Activated CD4-positive, alpha-beta T cell treated with anti-CD3 and anti-CD28 coated beads for 24 hours (primary cell): ENCODE data around the gene PMVK.
"Not testable (repeated sequence)": the region's sequence is repeated elsewhere in the genome, so short reads cannot be mapped to it uniquely, and the experiment has no call there.

Experiments
- DNase-seq, 2 donors: peaks; one replicate each; pipeline ENCODE4 v3.0.0-alpha.2; 2020; ENCODE audit warnings: low read depth in 2 of 2

The PMVK gene

DNA sequence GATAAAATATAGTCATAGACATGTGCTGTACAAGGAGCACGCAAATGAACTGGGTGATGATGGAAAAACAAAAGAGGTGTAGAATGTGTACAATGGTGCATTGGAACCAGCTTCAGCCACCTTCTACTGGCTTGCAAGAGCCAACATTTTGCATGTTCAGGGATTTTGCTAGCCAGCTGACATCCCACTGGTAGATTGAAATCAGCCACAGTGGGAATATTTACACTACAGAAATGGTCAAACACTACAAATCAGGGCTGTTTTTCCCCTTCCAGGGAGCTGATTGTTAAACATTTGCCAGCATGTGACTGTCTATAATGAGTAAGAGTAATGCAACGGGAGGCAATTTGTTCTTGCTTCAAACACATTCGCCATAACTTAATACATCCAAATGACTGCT lies 23.2 kb downstream of the PMVK start:
- no peak for DNase-seq

DNA sequence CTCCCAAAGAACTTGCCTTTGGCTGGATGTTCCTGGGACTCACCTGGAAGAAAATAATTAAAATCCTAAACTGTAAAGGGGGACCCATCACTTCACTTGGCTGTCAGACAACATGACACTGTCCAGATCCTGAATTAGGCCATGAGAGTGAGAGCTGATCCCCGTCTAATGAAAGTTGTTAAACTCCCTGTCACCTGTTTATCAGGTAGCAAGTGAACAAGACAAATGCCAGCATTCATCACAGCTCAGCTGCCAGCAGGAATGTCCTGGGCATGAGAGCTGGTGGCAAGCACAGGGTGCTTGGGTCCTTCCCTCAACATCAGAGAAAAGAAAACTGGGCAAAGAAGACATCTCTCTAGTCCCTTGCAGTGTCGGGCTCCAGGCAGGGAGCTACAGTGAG lies 23.8 kb downstream of the PMVK start:
- no peak for DNase-seq

DNA sequence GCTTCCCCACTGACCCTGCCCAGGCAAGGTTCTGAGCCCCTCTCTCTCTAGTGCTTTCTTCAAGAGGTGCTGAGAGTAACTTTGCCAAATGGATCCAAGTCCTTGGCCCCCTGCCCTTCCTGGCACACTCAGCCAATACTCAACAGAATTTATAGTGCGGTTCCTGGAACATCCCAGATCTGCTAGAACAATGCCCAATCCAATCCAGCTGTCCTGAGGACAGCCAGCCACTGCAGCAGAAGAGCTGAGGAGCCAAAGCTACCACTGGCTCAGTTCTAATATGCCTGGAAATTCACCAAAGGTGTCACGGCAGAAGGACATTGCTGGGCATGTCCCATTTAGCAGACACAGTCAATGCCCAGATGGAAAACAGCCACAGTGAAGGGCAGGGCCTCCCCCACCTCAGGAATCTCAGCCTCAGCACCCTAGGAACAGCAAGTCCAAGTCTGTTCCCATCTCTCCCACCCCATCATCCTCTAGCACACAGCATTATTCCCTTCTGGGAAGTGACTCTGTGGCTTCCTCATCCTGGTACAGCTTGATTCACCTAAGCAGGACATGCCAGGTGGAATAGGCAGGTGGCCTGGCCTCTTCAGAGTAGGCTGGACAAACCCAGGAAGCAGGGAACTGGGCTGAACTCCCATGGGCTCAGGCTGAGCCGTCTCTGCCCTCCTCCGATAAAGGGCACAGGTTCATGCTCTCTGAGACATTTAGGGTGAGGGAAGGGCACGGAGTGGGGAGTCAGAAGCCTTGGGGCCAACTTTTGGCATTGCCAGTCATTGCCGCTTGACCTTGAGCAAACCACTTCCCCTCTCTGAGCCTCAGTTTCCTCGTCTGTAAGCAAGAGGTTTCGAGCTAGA lies 24.6 kb downstream of the PMVK start:
- DNase-seq: no peak

DNA sequence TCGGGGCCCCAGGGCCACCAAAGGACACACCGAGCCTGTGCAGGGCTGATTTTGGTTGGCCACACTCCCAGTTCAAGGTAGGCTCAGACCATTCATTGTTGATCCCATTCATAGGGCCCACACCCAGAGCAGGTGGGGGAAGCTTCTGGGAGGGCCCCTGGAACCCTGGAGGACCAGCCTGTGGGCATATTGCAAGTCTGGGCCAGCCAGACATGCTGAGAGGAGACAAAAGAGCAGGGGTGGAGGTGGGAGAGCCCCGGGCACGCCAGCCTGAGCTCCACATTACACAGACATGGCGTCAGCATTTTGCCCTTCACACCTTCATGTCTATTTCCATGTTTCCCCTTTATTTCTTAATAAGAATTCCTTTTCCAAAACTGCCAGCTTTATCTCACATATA lies 25.7 kb downstream of the PMVK start:
- no peak for DNase-seq

DNA sequence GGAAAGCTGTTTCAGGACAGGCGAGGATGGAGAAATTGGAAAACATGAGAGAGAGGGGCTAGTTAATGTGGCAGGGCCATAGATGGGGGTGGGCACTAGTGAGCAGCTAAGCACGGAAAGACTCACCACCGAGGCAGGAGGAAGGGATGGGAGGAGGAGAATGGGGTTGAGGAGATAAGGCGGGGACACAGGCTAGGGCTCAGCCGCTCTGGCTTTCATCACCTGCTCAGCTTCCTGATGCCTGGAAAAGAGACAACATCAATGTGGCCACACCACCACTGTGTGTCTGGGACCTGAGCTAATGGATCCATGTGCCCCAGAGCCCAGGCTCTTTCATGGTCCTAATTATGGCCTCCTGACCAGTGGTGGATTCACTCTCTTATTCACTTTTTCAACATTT lies 27.6 kb downstream of the PMVK start:
- DNase-seq: no peak

DNA sequence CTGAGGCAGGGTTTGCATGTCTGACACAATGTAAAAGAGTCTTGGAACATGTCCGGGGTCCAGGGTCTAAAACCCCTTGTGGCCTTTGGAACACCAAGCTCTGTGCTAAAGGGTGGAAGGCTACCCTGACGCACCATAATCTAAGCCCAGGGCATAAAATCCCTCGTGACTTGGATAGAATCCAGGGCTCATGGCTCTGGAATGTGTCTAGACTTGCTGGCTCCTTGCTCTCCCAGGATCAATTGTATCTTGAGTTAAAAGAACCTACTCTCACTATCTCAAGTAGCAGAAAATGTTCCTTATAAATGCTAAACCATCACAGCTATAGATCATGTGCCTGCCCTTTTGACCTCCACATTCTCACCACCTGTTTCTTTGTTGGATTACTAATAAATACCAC lies 28.4 kb downstream of the PMVK start:
- DNase-seq: not testable (repeated sequence)

DNA sequence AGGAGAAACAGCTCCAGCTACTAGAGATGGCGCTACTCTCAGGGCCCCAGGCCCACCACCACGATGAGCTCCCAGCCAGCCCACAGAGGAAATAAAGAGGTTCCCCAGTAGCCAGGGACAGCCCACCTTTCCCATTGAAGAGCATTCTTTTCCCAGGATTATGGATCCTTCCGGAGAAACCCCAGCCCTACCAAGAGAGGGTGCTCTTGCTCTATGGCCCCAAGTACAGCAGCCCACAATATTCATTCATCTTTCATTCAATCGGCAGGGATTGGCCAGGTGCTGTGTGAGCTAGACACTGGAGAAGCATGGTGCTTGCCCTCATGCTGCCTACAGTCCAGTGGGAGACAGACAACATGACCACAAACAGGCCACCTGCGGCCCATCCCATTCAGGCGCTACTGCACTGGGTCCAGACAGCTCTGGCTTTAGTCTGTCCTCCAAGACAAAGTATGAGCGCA lies 29.9 kb downstream of the PMVK start:
- DNase-seq: no peak

DNA sequence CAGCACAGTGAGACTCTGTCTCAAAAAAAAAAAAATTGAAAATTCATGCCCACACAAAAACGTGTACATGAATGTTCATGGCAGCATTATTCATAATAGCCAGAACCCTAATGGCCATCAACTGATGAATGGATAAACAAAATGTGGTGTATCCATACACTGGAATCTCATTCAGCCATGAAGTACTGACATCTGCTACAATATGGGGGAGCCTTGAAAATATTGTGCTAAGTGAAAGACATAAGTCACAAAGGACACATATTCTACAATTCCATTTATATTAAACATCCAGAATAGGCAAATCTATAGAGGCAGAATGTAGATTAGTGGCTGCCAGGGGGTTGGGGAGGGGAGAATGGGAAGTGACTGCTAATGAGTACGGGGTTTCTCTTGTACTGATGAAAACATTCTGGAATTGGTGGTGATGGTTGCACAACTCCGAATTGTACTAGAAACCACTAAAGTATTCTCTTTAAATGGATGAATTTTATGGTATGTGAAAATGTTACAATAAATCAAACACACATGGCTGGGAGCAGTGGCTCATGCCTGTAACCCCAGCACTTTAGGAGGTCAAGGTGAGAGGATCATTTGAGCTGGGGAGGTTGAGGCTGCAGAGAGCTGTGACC lies 33.5 kb downstream of the PMVK start:
- no peak for DNase-seq

DNA sequence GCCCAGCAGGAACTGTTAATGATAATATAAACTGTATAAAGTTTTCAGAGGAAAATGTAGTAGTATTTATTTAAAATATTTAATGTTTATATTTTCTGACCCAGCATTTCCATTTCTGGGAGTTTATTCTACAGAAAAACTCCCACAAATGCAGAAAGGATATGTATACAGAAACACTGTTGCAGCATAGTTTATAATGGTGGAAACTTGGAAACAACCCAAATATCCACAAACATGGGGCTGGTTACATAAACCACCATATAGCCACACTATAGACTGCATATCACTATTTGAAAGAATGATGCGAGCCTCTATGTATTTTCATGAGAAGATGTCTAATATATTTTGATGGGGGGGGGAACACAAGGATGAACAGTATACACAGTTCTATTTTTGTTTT lies 34.9 kb downstream of the PMVK start:
- no peak for DNase-seq

DNA sequence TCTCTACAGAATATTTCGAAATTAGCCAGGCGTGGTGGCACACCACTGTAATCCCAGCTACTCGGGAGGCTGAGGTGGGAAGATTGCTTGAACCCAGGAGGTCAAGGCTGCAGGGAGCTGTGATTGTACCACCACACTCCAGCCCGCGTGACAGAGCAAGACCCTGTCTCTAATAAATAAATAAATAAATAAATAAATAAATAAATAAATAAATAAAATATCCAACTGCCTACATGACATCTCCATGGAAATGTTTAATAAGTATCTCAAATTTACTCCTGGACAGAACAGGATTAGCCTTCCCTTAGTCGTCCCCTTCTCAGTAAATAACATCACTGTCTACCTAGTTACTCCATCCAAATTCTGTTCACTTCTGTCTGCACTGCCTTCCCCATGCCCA lies 37.5 kb downstream of the PMVK start:
- no peak for DNase-seq

DNA sequence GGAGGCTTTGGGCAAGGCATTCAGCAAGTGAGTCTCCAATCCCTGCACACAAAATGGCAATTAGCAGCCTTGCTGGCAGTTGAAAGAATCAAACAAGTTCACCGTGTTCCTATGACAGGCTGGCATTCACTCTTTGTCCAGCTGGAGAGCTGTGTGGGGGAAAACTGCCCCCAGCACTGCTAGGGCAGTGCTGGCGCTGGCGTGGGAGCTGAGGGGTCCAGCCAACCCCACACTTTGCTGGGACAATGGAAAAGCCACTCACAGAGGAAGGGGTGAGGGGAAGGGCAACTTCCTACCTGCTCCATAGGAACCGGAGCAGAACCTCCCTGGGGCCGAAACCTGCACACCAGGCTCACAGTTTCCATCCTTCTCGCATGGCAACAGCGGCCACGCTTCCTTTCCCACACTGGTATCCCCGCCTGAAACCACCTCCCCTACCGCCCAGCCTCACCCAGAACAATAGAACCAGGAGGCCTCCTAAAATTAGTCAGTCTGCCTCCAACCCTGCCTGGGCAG lies 39.7 kb downstream of the PMVK start:
- no peak for DNase-seq

DNA sequence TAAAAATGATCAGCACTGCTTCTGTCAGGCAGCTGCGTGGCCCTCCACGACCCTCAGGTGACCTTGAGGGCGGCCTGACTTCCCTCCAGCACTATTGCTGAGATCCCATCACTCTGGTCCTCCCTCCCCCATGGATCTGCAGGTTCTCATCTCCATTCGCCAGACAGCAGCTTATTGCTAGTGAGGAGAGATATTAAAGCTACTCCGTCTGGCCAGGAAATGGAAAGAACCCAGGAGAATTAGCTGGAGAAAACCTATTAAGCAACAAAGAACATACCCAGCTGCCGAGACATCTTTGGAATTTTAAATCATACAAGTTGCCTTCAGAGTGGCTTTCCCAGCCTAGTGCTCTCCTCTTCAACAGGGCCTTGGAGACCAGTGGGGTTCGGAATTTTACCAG lies 40.7 kb downstream of the PMVK start:
- DNase-seq: no peak

DNA sequence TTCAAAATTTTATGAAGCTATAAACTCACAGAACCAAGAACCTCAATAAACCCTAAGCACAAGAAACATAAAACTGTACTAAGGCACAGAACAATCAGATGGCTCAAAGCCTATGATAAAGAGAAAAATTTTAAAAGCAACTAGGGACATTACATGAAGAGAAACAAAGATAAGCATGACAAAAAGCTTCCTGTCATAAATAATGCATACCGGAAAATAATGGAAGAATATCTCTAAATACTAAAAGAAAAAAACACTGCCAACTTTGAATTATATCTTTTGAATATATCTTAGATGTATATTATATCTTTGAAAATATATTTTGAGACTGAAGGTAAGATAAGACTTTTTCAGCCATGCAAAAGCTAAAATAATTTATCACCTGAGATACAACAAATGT lies 45.1 kb downstream of the PMVK start:
- DNase-seq: no peak

DNA sequence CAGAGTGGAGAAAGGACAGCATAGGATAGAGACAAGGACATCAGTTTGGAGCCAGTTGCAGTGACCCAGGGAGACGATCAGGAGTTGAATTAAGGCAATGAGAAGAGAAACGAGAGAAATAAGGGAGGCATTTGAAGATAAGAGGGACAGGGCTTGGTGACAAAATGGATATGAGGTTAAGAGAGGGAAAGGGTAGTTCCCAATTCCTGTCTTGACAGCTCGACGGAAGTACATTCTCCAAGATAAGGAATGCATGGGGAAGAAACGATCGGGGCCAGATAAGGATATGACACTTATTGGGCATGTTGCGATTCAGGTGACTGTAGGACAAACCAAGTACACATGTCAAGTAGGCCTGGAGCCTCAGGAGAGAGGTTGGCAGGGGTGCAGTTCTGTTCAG lies 47.8 kb downstream of the PMVK start:
- no peak for DNase-seq

DNA sequence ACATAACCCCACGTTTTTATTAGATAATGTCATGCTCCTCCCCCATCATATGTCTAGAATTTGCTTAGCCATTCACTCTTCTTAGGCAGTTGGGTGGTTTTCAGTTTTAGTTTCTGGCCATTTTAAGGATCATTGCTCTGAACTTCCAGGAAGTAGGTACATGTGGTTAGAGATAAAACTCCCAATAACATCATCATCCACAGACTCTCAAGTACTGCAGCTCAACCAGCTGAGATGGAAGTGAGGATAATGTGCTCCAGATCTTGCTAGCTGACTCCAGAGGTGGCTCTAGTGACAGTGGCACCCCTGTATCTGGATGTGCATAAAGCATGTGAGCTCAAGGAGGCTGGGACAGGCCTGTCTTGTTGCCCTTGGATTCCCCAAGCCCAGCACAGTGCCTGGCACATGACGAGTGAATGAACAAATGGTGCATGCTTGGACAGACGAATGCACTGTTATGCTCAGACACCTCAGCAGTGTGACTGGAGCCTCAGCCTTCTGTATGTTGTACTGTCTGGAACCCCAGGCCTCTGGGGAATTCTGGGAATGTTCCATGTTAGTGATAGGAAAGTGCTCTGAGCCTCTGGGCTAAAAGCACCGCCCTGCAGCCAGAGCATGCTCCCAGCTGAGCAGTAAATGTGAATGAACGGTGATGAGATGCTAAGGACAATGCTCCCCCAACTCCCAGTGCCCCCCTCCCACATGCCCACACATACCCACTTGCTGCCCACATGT lies 50.1 kb downstream of the PMVK start:
- DNase-seq: no peak

DNA sequence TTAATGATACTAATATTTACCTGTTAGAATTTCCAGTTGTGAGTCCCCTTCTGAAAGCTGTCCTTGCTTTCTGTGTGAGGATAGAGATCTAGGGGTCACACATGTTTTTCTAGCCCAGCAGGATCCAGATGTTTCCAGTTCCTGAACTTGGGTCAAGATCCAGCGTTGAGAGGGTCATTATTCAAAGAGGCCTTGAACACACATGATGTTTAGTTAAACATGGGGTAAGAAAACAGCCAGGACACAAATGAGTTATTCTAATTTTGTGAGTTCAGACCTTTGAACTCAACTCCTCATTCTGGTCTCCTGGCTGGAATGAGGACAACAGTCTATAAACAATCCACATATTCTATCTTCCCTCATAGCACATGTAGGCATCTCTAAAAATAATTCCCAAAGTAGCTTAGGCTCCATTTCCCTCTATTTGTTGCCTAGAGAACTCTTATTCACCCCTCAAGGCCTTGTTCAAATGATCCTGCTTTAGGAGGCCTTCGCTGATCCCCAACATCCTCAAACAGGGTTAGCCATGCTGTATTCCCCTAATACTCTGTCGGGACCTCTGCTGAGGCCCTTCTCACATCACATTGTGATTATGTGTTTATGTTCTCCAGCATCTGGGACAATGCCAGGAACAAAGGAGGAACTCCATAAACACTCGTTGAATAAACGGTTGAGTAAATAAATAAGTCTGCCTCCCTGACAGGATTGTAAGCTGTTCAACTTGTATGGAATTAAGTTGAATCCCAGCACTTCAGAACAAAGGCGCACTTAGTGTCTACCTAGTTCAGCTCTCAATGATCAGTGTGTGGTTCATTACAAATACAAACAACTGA lies 51.4 kb downstream of the PMVK start:
- no peak for DNase-seq

DNA sequence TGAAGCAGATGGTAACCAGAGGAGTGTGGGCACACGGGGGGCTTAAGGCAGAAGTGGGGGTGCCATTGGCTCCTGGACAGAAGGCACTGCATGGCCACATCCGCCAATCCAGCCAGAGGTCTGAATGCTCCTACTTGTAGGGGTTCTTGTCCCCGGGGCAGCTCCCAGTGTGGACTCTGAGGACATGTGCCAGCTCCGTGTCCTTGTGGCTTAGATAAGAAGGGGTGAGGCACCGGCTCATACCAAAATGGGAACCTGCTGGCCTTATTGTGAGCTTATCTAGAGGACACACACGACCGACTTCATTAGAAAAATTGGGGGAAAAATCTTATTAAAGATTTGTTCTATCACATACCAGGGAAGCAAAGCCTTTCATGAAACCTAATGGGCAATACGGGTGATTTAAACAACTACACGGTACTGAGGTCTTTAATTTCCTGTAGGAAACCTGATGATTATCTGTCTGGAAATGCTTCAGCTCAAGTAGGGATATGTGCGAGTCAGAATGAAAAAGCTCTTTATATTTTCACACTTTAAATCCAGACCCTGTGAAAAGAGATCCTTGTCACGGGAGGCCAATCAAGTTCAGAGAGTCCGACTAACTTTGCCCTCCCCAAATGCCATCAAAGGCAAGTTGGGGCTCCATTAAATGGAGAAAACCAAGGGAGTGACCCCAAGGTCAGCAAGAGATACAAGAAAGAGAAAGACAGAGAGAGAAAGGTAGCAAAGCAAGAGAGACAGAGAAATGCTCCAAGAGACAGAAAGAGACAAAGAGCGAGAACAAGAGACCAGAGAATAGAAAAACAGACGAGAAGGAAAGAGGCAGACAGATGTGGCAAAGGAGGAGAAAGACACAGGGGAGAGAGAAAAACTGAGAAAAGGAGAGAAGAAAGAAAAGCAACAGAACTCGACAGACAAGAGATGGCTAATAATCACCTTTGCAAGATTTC lies 52.3 kb downstream of the PMVK start:
- DNase-seq: no peak

DNA sequence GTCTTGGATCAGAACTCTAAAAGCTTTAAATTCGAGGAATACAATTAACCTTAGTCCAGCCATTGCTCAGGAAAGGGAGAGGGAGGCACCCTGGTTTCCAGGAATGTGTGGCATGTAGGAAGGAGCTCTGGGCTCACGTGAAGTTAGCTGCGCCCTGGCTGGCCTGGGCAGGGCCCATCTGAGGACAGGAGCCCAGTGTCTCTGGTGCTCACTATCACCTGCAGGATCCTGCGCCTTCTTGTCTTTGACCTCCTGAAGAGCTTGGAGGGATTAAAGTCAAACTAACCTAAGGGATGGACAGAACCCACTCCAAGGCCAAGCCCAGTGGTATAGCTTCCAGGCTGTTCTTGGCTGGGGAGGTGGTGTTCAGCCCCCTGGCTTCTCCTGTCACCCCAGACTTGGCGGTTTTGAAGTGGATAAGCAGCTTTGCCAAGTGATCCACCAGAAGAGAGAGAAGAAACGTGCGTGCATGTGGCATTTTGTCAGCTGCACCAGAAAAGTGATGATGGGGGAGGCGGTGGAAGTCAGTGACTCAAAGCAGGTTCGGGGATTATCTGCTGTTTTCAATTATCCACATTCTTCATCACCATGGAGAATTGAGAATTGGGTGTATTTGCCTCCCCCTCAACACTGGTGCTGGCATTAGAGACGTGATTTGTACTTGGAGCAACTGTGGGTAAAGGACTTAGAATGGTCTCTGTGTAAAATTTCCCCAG lies 54.5 kb downstream of the PMVK start:
- DNase-seq: no peak

DNA sequence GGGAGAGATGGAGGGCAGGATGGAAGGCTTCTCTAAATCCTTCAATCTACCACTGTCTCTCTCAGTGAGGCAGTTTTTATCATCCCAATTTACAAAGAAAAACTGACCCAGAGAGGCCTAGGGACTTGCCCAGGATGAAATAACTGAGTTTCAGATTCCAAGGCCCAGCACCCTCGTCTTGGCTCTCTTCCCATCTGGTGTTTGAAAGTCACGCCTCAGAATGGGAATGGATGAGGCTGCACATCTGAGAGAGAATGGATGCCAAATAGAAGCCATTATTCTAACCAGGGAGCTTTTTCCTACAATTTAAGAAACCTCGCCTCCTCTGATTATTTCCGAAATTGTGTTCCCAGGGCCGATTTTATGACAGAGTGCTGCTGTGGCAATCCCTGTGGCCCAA lies 55.8 kb downstream of the PMVK start:
- DNase-seq: no peak

DNA sequence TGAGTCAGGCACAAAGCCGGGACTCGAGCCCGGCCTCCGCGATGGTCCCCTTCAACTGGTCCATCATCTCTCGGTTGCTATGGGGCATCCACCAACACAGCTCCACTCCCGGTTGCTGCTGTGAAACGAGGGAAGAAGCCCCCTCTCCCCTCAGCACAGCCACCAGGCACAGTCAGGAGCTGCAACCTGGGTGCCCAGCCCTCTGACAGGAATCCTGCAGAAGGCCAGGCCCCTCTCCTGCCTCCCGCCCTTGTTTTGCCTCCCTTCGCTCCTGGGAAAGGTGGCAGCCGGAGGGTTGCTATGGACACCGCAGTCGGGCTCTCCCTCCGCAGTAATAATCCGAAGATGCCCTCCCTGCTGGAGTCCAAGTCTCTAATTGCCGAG lies 57.5 kb downstream of the PMVK start:
- no peak for DNase-seq
